OCI-LY1 (cell line): ENCODE measurements around the gene ANXA3.
"Not testable (repeated sequence)": the region's sequence is repeated elsewhere in the genome, so short reads cannot be mapped to it uniquely, and the experiment has no call there.

Experiments
- H2AFZ ChIP-seq: fragments of 200-600 bp; sonication (generic), shearing (Covaris generic); 2 replicates; pipeline ENCODE4 v1.6.0; 2014; ENCODE audit warnings: antibody characterized with exemption, mild to moderate bottlenecking, low read length
- H3F3A ChIP-seq: fragments of 200-600 bp; sonication (generic), shearing (Covaris generic); 2 replicates; pipeline ENCODE4 v1.6.0; 2014; ENCODE audit warnings: mild to moderate bottlenecking, antibody characterized with exemption, low read length, moderate library complexity; ENCODE audit not compliant: insufficient read depth
- H3K27ac ChIP-seq: fragments of 200-600 bp; sonication (generic); 2 replicates; pipeline ENCODE4 v1.5.1; 2014; ENCODE audit warnings: low read length, mixed run types, mild to moderate bottlenecking, low read depth; ENCODE audit not compliant: poor library complexity, severe bottlenecking
- H3K27me3 ChIP-seq: fragments of 200-600 bp; sonication (generic); 2 replicates; pipeline ENCODE4 v1.6.0; 2014; ENCODE audit warnings: antibody characterized with exemption, mild to moderate bottlenecking, low read length, moderate library complexity; ENCODE audit not compliant: insufficient read depth
- H3K36me3 ChIP-seq: fragments of 200-600 bp; sonication (generic); 2 replicates; pipeline ENCODE4 v1.6.1; 2014; ENCODE audit warnings: mild to moderate bottlenecking, antibody characterized with exemption, low read length, moderate library complexity, mixed read lengths; ENCODE audit not compliant: insufficient read depth
- H3K4me1 ChIP-seq: fragments of 200-600 bp; sonication (generic); 2 replicates; pipeline ENCODE4 v1.5.1; 2014; ENCODE audit warnings: mild to moderate bottlenecking, low read length, moderate library complexity; ENCODE audit not compliant: insufficient read depth, severe bottlenecking
- H3K4me2 ChIP-seq: fragments of 200-600 bp; sonication (generic), shearing (Covaris generic); 2 replicates; pipeline ENCODE4 v1.6.1; 2014; ENCODE audit warnings: low read length
- H3K4me3 ChIP-seq: fragments of 200-600 bp; sonication (generic); 2 replicates; pipeline ENCODE4 v1.5.1; 2014; ENCODE audit warnings: low read length, low read depth, mild to moderate bottlenecking, mixed read lengths; ENCODE audit not compliant: poor library complexity, severe bottlenecking
- H3K79me2 ChIP-seq: fragments of 200-600 bp; shearing (Covaris generic); 2 replicates; pipeline ENCODE4 v1.6.1; 2016; ENCODE audit warnings: mixed run types, low read length, mixed read lengths; ENCODE audit not compliant: insufficient read depth
- H3K9ac ChIP-seq: fragments of 200-600 bp; sonication (generic), shearing (Covaris generic); 2 replicates; pipeline ENCODE4 v1.6.1; 2014; ENCODE audit warnings: mild to moderate bottlenecking, low read length, mixed read lengths
- H3K9me2 ChIP-seq: fragments of 200-600 bp; sonication (generic), shearing (Covaris generic); 2 replicates; pipeline ENCODE4 v1.6.1; 2014; ENCODE audit warnings: low read depth, mild to moderate bottlenecking, low read length, mixed read lengths
- H3K9me3 ChIP-seq: fragments of 200-600 bp; shearing (Covaris generic); 2 replicates; pipeline ENCODE4 v1.6.1; 2014; ENCODE audit warnings: low read length, mixed read lengths
- H4K20me1 ChIP-seq: fragments of 200-600 bp; sonication (generic), shearing (Covaris generic); 2 replicates; pipeline ENCODE4 v1.6.0; 2016; ENCODE audit warnings: mild to moderate bottlenecking, low read length; ENCODE audit not compliant: insufficient read depth
- EZH2 ChIP-seq: fragments of 200-600 bp; sonication (generic), shearing (Covaris generic); IDR thresholded peaks from 2 replicates; pipeline ENCODE4 v1.8.0; 2017; ENCODE audit warnings: borderline replicate concordance, mixed run types, mild to moderate bottlenecking, antibody characterized with exemption, low read length, moderate library complexity, mixed read lengths
- TF ChIP-seq, protein P1 (sequence below): fragments of 200-600 bp; sonication (generic), shearing (Covaris generic); IDR thresholded peaks from 2 replicates; pipeline ENCODE4 v1.5.1; 2017; ENCODE audit warnings: mild to moderate bottlenecking, antibody characterized with exemption, low read length, moderate library complexity, mixed read lengths

Gene ANXA3, protein sequence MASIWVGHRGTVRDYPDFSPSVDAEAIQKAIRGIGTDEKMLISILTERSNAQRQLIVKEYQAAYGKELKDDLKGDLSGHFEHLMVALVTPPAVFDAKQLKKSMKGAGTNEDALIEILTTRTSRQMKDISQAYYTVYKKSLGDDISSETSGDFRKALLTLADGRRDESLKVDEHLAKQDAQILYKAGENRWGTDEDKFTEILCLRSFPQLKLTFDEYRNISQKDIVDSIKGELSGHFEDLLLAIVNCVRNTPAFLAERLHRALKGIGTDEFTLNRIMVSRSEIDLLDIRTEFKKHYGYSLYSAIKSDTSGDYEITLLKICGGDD

DNA sequence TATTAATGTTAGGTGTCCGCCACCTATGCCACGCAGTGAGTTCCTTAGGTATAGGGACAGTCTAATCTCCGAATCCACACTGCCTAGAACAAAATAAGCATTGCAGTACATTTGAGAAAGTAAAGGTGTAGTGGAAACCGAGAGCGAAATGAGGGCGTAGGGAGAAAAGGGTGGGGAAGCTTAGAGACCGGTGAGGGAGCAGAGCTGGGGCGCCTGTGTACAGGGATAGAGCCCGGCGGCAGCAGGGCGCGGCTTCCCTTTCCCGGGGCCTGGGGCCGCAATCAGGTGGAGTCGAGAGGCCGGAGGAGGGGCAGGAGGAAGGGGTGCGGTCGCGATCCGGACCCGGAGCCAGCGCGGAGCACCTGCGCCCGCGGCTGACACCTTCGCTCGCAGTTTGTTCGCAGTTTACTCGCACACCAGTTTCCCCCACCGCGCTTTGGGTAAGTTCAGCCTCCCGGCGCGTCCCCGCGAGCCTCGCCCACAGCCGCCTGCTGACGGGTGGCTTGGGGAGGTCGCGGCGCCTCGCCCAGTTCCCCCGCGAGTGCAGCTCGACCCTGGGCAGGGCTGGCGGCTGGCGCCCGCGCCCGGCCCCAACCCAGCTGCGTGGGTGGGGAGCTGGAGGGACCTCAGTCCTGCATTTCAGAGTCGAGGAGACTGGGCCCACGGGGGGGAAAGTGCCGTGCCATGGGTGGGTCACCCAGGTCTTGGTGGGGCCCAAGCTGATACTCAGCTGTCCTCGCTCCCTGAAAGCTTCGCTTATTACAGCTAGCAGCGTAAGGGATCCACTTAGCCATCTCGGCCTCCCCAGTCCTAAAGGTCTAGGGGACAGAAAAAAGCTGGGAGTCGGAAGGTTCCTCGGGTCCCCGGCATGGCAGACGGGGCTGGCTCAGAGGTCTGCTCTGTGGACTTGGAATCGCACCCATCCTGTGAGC is at the start of gene ANXA3:
TSS of gene ANXA3 (plus strand) at position 351 of the 932 bp plus-strand sequence. CDS start 2,704 bp downstream, outside the sequence.
- Histone ChIP-seq H3K27me3 (no peaks in the 10 kb centered on the region), H4K20me1 (no peaks in the 10 kb centered on the region), H3K4me2 (no peak within 1 kb of the TSS), H3K9ac (no peak within 1 kb of the TSS), H3K79me2 (no peaks in the 10 kb centered on the region), H3K27ac (no peak within 1 kb of the TSS), H2AFZ (no peak within 1 kb of the TSS), H3K9me2 (no peaks in the 10 kb centered on the region), H3K9me3 (no peaks in the 10 kb centered on the region), H3K4me3 (no peak within 1 kb of the TSS), H3K4me1 (no peaks in the 10 kb centered on the region), H3K36me3 (no peaks in the 10 kb centered on the region), H3F3A (no peaks in the 10 kb centered on the region)
- TF ChIP-seq, protein P1, sequence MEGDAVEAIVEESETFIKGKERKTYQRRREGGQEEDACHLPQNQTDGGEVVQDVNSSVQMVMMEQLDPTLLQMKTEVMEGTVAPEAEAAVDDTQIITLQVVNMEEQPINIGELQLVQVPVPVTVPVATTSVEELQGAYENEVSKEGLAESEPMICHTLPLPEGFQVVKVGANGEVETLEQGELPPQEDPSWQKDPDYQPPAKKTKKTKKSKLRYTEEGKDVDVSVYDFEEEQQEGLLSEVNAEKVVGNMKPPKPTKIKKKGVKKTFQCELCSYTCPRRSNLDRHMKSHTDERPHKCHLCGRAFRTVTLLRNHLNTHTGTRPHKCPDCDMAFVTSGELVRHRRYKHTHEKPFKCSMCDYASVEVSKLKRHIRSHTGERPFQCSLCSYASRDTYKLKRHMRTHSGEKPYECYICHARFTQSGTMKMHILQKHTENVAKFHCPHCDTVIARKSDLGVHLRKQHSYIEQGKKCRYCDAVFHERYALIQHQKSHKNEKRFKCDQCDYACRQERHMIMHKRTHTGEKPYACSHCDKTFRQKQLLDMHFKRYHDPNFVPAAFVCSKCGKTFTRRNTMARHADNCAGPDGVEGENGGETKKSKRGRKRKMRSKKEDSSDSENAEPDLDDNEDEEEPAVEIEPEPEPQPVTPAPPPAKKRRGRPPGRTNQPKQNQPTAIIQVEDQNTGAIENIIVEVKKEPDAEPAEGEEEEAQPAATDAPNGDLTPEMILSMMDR: no peak
- TF ChIP-seq EZH2: no peak

DNA sequence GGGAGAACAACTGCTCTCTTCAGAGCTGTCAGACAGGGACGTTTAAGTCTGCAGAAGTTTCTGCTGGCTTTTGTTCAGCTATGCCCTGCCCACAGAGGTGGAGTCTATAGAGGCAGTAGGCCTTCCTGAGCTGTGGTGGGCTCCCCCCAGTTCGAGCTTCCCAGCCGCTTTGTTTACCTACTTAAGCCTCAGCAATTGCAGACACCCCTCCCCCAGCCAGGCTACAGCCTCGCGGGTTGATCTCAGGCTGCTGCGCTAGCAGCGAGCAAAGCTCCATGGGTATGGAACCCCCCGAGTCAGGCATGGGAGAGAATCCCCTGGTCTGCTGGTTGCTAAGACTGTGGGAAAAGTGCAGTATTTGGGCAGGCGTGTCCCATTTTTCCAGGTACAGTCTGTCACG is 45.3 kb upstream of the ANXA3 start:
- H3K36me3 ChIP-seq, H3K27me3 ChIP-seq, H3K9me3 ChIP-seq, H3K27ac ChIP-seq, H2AFZ ChIP-seq, H4K20me1 ChIP-seq, H3K4me3 ChIP-seq, H3K79me2 ChIP-seq, H3K4me2 ChIP-seq, H3F3A ChIP-seq, H3K4me1 ChIP-seq, H3K9me2 ChIP-seq, H3K9ac ChIP-seq: not testable (repeated sequence)

DNA sequence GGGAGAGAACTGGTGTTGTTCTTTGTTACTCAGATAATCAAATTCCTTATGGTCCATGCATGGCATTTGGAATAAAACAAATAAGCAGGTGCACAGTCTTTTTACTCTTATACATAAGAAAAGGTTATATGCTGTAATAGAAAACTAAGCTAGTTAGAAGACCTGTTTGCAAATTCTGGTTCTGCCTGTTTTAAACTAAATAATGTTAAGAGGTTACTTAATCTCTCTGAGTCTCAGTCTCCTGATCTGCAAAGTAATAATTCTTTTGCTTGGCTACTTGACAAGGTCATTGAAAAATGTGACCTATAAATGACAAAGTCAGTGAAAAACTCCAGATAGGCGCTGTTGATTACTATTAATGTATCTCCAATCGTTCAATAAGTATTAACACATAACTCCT is 42.5 kb upstream of the ANXA3 start:
- H3K36me3 ChIP-seq: no peaks in the 10 kb centered on the region
- no peaks in the 10 kb centered on the region for H3F3A ChIP-seq
- no peaks in the 10 kb centered on the region for H3K9me3 ChIP-seq
- no peaks in the 10 kb centered on the region for H4K20me1 ChIP-seq
- H3K4me2 ChIP-seq: no peak overlapping the region
- TF ChIP-seq EZH2: no peak
- TF ChIP-seq, protein P1: no peak
- H3K9me2 ChIP-seq: no peaks in the 10 kb centered on the region
- H3K4me3 ChIP-seq: no peak overlapping the region
- no peaks in the 10 kb centered on the region for H3K79me2 ChIP-seq
- H3K9ac ChIP-seq: no peak overlapping the region
- H3K27me3 ChIP-seq: no peaks in the 10 kb centered on the region
- H3K4me1 ChIP-seq: no peaks in the 10 kb centered on the region
- H2AFZ ChIP-seq: no peak overlapping the region
- H3K27ac ChIP-seq: no peak overlapping the region
